ENCODE measurements around the gene C19orf38.

The C19orf38 gene

DNA sequence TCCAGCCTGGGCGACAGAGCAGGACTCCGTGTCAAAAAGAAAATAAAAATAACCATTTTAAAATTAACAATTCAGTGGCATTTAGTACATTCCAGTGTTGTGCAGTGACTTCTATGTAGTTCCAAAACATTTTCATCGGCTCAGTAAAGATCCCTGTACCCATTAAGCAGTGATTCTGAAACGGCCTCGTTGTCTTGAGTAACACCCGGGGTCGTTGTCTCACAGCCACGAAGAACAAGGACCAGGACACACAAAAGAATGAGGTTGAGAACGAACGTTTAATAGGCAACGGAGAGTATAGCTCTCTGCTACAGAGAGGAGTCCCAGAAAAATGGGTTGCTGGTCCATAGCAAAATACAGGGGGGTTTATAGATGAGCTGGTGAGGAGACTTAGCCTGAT is 9.8 kb upstream of the C19orf38 start:
- Histone ChIP-seq H3K9me3 (ENCODE audit: insufficient read depth, low read length, severe bottlenecking) (no peaks in the 10 kb centered on the region), H3K27ac (ENCODE audit: low read length) (no peak overlapping the region), H2AFZ (ENCODE audit: low read depth, low read length) (no peak overlapping the region), H3K4me2 (ENCODE audit: insufficient read depth, low read length) (no peak overlapping the region), H4K20me1 (ENCODE audit: insufficient read depth, low read length) (peaks cover 7% of the 10 kb centered on the region; the same call in 1 of the 2 replicates), H3K4me3 (ENCODE audit: low read depth in 1 of 2, low read length in 2 of 2) (no peak overlapping the region), H3K79me2 (ENCODE audit: insufficient read depth, low read length) (peaks cover 11% of the 10 kb centered on the region), H3K4me1 (ENCODE audit: insufficient read depth, low read length) (peaks cover 26% of the 10 kb centered on the region), H3K36me3 (ENCODE audit: insufficient read depth, low read length) (peaks cover 15% of the 10 kb centered on the region), H3K9ac (ENCODE audit: low read depth, low read length) (no peak overlapping the region), H3K27me3 (ENCODE audit: insufficient read depth, low read length, poor library complexity) (no peaks in the 10 kb centered on the region)
- ATAC-seq (ENCODE audit: insufficient read depth, low read depth) (no peak), DNase-seq (no peak)
- TF ChIP-seq, protein P1, sequence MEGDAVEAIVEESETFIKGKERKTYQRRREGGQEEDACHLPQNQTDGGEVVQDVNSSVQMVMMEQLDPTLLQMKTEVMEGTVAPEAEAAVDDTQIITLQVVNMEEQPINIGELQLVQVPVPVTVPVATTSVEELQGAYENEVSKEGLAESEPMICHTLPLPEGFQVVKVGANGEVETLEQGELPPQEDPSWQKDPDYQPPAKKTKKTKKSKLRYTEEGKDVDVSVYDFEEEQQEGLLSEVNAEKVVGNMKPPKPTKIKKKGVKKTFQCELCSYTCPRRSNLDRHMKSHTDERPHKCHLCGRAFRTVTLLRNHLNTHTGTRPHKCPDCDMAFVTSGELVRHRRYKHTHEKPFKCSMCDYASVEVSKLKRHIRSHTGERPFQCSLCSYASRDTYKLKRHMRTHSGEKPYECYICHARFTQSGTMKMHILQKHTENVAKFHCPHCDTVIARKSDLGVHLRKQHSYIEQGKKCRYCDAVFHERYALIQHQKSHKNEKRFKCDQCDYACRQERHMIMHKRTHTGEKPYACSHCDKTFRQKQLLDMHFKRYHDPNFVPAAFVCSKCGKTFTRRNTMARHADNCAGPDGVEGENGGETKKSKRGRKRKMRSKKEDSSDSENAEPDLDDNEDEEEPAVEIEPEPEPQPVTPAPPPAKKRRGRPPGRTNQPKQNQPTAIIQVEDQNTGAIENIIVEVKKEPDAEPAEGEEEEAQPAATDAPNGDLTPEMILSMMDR (IDR thresholded peaks at IDR 0.05; ENCODE audit: borderline replicate concordance, extremely low read depth, low read length, poor library complexity, severe bottlenecking): no peak
- TF ChIP-seq EZH2 (IDR thresholded peaks at IDR 0.05; ENCODE audit: borderline replicate concordance, low read depth, low read length, severe bottlenecking): no peak

DNA sequence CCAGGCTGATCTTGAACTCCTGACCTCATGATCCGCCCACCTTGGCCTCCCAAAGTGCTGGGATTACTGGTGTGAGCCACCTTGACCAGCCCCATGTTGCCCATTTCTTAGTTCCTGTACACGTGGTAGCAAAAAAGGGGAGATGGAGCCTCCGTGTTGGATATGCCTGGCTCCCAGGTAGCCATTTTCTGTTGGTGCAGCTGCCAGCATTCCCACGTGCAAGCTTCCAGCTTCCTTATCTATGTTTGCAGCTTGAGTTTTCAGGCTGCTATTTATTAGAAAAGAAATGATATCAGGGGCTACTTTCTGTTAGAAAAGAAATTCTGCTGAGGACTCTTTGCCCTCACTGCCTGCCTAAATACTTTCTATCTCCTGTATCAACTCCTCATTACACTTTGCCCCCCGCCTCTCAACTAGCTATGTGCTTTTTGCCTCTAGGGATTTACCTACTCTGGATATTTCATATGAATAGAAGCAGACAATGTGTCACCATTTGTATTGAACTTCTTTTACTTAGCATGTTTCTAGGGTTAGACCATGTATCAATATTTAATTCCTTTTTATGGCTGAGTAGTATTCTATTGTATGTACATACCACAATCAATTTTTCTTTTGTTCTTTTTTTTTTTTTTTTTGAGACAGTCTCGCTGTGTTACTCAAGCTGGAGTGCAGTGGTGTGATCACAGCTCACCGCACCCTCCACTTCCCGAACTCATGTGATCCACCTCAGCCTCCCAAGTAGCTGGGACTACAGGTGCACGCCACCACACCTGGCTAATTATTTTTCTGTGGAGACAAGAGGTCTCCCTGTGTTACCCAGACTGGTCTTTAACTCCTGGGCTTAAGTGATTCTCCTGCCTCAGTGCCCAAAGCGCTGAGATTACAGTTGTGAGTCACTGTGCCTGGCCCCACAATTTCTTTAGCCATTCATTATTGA is 8.8 kb upstream of the C19orf38 start:
- H3K4me3 ChIP-seq (ENCODE audit: low read depth in 1 of 2, low read length in 2 of 2): no peak overlapping the region
- H3K9me3 ChIP-seq (ENCODE audit: insufficient read depth, low read length, severe bottlenecking): no peaks in the 10 kb centered on the region
- no peak overlapping the region for H3K27ac ChIP-seq (ENCODE audit: low read length)
- H3K4me2 ChIP-seq (ENCODE audit: insufficient read depth, low read length): no peak overlapping the region
- peaks cover 7% of the 10 kb centered on the region for H3K36me3 ChIP-seq (ENCODE audit: insufficient read depth, low read length)
- no peak overlapping the region for H2AFZ ChIP-seq (ENCODE audit: low read depth, low read length)
- H3K4me1 ChIP-seq (ENCODE audit: insufficient read depth, low read length): peaks cover 26% of the 10 kb centered on the region
- H3K27me3 ChIP-seq (ENCODE audit: insufficient read depth, low read length, poor library complexity): no peaks in the 10 kb centered on the region
- ATAC-seq (ENCODE audit: insufficient read depth, low read depth) (no peak), DNase-seq (no peak)
- H3K9ac ChIP-seq (ENCODE audit: low read depth, low read length): no peak overlapping the region
- H4K20me1 ChIP-seq (ENCODE audit: insufficient read depth, low read length): peaks cover 7% of the 10 kb centered on the region; the same call in 1 of the 2 replicates
- H3K79me2 ChIP-seq (ENCODE audit: insufficient read depth, low read length): peaks cover 11% of the 10 kb centered on the region
- no peak for TF ChIP-seq EZH2 (IDR thresholded peaks at IDR 0.05; ENCODE audit: borderline replicate concordance, low read depth, low read length, severe bottlenecking)
- TF ChIP-seq, protein P1 (IDR thresholded peaks at IDR 0.05; ENCODE audit: borderline replicate concordance, extremely low read depth, low read length, poor library complexity, severe bottlenecking): no peak

- no peak overlapping the region for H3K9ac ChIP-seq (ENCODE audit: low read depth, low read length)
- ATAC-seq (ENCODE audit: insufficient read depth, low read depth) (no peak), DNase-seq (no peak)
- no peaks in the 10 kb centered on the region for H3K4me1 ChIP-seq (ENCODE audit: insufficient read depth, low read length)
- peaks cover 8% of the 10 kb centered on the region for H3K9me3 ChIP-seq (ENCODE audit: insufficient read depth, low read length, severe bottlenecking)
- H3K36me3 ChIP-seq (ENCODE audit: insufficient read depth, low read length): no peaks in the 10 kb centered on the region
- no peak overlapping the region for H3K4me2 ChIP-seq (ENCODE audit: insufficient read depth, low read length)
- no peaks in the 10 kb centered on the region for H3K27me3 ChIP-seq (ENCODE audit: insufficient read depth, low read length, poor library complexity)
- no peak overlapping the region for H2AFZ ChIP-seq (ENCODE audit: low read depth, low read length)
- TF ChIP-seq EZH2 (IDR thresholded peaks at IDR 0.05; ENCODE audit: borderline replicate concordance, low read depth, low read length, severe bottlenecking): no peak
- TF ChIP-seq, protein P1 (IDR thresholded peaks at IDR 0.05; ENCODE audit: borderline replicate concordance, extremely low read depth, low read length, poor library complexity, severe bottlenecking): no peak
- no peak overlapping the region for H3K27ac ChIP-seq (ENCODE audit: low read length)
- H4K20me1 ChIP-seq (ENCODE audit: insufficient read depth, low read length): no peaks in the 10 kb centered on the region
- no peak overlapping the region for H3K4me3 ChIP-seq (ENCODE audit: low read depth in 1 of 2, low read length in 2 of 2)
- no peaks in the 10 kb centered on the region for H3K79me2 ChIP-seq (ENCODE audit: insufficient read depth, low read length)
These were observed 5.4 kb upstream of the C19orf38 start for GRCh38 chr19:10842788-10843187.
